Osteoblast (primary cell): Measurements from ENCODE around the gene WHAMM. TPM values are rescaled to one million over a fixed set of nuclear protein-coding genes. Genes with fewer than 3 reads are reported as not detected.

ENCODE experiments used
- DNase-seq: peaks from one replicate; pipeline ENCODE4 v3.0.0; 2011; ENCODE audit warnings: low spot score, mixed read lengths; ENCODE audit not compliant: insufficient read length; ENCODE audit errors: missing footprints
- H2AFZ ChIP-seq: 2 replicates; pipeline ENCODE4 v1.6.0; 2011; ENCODE audit warnings: mild to moderate bottlenecking, low read length
- H3K27ac ChIP-seq: 2 replicates; pipeline ENCODE4 v1.5.1; 2011; ENCODE audit warnings: mild to moderate bottlenecking, low read depth, low read length, moderate library complexity
- H3K27me3 ChIP-seq: 2 replicates; pipeline ENCODE4 v1.6.0; 2012; ENCODE audit warnings: mild to moderate bottlenecking, control low read depth, inconsistent platforms, low read length, moderate library complexity; ENCODE audit not compliant: insufficient read depth
- H3K36me3 ChIP-seq: 2 replicates; pipeline ENCODE4 v1.5.1; 2011; ENCODE audit warnings: mild to moderate bottlenecking, low read length, control low read depth, moderate library complexity; ENCODE audit not compliant: insufficient read depth
- H3K4me1 ChIP-seq: 2 replicates; pipeline ENCODE4 v1.5.1; 2011; ENCODE audit warnings: mild to moderate bottlenecking, low read length, control low read depth, moderate library complexity; ENCODE audit not compliant: insufficient read depth
- H3K4me2 ChIP-seq: 2 replicates; pipeline ENCODE4 v1.6.0; 2011; ENCODE audit warnings: mild to moderate bottlenecking, low read length; ENCODE audit not compliant: insufficient read depth
- H3K4me3 ChIP-seq: fragments of 200-600 bp; sonication (generic); 3 replicates; pipeline ENCODE4 v1.5.1; 2012; ENCODE audit warnings: mild to moderate bottlenecking, low read length, inconsistent platforms; ENCODE audit not compliant: insufficient read depth
- H3K79me2 ChIP-seq: 2 replicates; pipeline ENCODE4 v1.6.0; 2012; ENCODE audit warnings: mild to moderate bottlenecking, low read length, control low read depth, inconsistent platforms; ENCODE audit not compliant: insufficient read depth
- H3K9me3 ChIP-seq: 2 replicates; pipeline ENCODE4 v1.5.1; 2011; ENCODE audit warnings: low read depth, low read length, control low read depth
- H4K20me1 ChIP-seq: 2 replicates; pipeline ENCODE4 v1.6.0; 2012; ENCODE audit warnings: mild to moderate bottlenecking, low read length, control low read depth; ENCODE audit not compliant: insufficient read depth
- total RNA-seq: library from RNA; depleted of rRNA; stranded (reverse); fragments of >200 nt; gene quantifications from 2 replicates; pipeline ENCODE4 v1.2.3, GENCODE V29; 2012
- TF ChIP-seq, protein P1 (sequence below): IDR thresholded peaks from 2 replicates; pipeline ENCODE4 v1.5.1; 2011; ENCODE audit warnings: mild to moderate bottlenecking, low read depth, low read length, moderate library complexity; ENCODE audit errors: extremely low read depth

Gene WHAMM
- total RNA-seq, 1 donor = 8.3 TPM

DNA sequence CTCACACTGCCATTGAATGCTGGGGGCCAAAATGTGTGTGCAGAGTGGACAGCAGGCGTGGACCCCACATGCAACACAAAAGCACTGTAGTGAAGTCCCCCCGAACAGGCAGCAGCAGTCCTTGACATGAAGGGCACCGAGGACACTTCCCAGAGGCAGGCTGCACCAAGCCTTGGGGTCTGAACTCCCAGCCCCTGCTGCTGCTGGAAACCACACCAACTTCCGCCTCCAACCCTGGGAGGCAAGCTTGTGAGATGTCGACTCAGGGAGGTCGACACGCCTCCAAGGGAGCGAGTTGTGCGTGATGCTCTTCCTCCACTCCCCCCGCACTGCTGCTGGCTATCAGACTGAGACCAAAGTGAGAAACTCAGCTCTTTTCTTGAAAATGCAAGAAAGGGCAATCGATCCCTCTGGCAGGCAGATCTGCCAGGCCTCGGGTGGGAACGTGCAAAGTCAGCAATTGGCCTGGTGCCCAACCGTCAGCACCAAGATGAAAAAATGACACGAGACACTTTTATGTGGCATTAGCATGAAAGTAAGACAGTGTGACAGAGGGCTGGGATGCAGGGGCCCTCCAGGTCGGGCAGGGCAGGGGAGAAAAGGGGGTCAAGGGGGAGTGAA, 43.6 kb downstream of the WHAMM start:
- Histone ChIP-seq H2AFZ (no peak overlapping the region), H3K4me2 (no peak overlapping the region), H3K27me3 (no peaks in the 10 kb centered on the region), H3K4me1 (peaks cover 5% of the 10 kb centered on the region), H3K36me3 (no peaks in the 10 kb centered on the region), H3K9me3 (no peaks in the 10 kb centered on the region), H3K4me3 (no peak overlapping the region), H3K27ac (no peak overlapping the region), H4K20me1 (no peaks in the 10 kb centered on the region), H3K79me2 (no peaks in the 10 kb centered on the region)
- TF ChIP-seq, protein P1, sequence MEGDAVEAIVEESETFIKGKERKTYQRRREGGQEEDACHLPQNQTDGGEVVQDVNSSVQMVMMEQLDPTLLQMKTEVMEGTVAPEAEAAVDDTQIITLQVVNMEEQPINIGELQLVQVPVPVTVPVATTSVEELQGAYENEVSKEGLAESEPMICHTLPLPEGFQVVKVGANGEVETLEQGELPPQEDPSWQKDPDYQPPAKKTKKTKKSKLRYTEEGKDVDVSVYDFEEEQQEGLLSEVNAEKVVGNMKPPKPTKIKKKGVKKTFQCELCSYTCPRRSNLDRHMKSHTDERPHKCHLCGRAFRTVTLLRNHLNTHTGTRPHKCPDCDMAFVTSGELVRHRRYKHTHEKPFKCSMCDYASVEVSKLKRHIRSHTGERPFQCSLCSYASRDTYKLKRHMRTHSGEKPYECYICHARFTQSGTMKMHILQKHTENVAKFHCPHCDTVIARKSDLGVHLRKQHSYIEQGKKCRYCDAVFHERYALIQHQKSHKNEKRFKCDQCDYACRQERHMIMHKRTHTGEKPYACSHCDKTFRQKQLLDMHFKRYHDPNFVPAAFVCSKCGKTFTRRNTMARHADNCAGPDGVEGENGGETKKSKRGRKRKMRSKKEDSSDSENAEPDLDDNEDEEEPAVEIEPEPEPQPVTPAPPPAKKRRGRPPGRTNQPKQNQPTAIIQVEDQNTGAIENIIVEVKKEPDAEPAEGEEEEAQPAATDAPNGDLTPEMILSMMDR = no peak
- DNase-seq = no peak

DNA sequence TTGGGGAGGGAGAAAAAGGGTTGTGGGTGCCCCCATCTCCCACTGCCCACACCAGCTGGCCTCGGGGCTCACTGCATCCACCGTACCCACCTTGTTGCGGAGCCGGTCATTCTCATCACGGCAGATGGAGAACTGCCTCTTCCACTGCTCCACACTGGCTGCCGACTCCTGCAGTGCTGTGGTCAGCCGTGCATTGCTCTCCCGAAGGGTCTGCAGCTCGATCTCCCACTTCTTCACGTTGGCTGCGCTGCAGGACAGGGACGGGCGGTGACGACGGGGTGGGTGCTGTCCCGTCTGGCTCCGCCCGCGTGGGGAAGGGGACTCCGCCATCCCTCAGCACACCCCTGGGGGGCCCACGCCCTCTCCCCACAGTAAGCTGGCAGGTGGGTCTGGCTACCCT, 45.1 kb downstream of the WHAMM start:
- H3K9me3 ChIP-seq = no peaks in the 10 kb centered on the region
- no peaks in the 10 kb centered on the region for H4K20me1 ChIP-seq
- no peaks in the 10 kb centered on the region for H3K27me3 ChIP-seq
- TF ChIP-seq, protein P1 = no peak
- H3K27ac ChIP-seq = no peak overlapping the region
- H2AFZ ChIP-seq = no peak overlapping the region
- no peak overlapping the region for H3K4me3 ChIP-seq
- H3K79me2 ChIP-seq = no peaks in the 10 kb centered on the region
- no peak for DNase-seq
- H3K36me3 ChIP-seq = no peaks in the 10 kb centered on the region
- H3K4me2 ChIP-seq = no peak overlapping the region
- peaks cover 5% of the 10 kb centered on the region for H3K4me1 ChIP-seq

DNA sequence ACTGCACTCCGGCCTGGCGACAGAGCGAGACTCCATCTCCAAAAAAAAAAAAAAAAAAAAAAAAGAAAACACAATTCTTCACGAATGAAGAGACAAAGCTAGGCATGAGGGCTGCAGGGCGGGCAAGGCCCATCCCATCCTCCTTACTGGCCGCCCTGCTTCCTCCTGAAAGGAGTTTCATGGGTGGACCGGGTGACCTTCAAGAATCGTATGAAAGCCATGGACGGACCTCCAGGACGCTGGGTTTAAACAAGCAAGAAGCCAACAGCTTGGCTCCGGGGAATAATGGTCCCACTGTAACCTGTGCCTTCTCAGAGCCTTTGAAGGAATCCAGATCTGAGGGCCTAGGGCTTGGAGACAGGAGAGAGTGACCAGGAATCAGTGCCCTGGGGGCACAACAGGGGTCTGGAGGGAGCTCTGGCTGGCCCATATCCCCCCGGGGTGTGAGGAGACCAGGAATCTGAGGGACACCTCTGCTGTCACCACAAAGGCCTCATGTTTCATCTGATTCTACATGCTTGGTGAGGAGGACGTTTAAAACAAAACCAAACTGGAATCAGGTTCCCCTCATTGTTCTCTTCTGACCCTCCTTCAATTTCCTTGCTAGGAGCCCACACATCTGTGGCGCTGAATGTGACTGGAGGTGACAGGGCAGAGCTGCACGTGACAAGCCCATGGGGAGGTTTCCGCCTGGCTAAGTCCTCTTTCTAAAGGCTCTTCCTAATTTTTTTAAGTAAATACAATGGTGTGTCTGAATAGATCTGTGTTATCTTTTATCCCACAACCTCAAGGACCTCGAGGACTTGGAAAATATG, 46.1 kb downstream of the WHAMM start:
- H3K4me3 ChIP-seq = peak overlapping the region; percentile 23
- TF ChIP-seq, protein P1 = no peak
- H4K20me1 ChIP-seq = no peaks in the 10 kb centered on the region
- no peak overlapping the region for H3K27ac ChIP-seq
- H3K9me3 ChIP-seq = no peaks in the 10 kb centered on the region
- H3K27me3 ChIP-seq = no peaks in the 10 kb centered on the region
- H3K4me2 ChIP-seq = peak overlapping the region; percentile 61
- no peak for DNase-seq
- no peaks in the 10 kb centered on the region for H3K79me2 ChIP-seq
- H2AFZ ChIP-seq = peak overlapping the region; percentile 80
- H3K36me3 ChIP-seq = no peaks in the 10 kb centered on the region
- no peaks in the 10 kb centered on the region for H3K4me1 ChIP-seq

DNA sequence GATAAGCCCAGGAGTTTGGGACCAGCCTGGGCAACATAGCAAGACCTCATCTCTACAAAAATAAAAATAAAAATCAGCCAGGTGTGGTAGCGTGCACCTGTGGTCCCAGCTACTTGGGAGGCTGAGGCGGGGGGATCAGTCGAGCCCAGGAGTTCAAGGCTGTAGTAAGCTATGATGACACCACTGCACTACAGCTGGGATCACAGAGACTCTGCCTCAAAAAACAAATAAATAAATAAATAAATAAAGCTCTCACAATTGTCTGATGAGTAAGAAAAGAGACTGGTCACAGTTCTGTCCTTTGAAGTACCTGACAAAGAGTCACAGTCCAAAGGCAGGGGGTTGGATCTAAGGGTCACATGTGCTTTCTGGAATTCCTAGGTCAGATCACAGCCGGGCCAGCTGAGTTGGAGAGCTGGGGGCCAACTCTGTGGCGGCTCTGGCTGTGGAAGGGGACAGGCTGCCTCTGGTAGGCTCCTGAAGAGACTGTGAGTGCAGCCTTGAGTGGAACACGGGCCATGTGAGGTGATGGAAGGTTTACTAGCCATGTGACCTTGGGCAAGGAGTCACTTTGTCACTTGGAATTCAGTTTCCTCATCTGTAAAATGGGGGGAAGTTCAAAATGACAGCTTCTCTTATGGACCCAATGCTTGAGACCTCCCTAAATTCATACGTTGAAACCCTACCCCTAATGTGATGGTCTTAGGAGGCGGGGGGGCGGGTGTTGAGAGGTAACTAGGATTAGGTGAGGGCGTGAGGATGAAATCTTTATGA, 47.2 kb downstream of the WHAMM start:
- no peak for DNase-seq
- Histone ChIP-seq H4K20me1 (no peaks in the 10 kb centered on the region), H3K4me2 (peak overlapping the region; percentile 61), H3K36me3 (no peaks in the 10 kb centered on the region), H3K27me3 (no peaks in the 10 kb centered on the region), H2AFZ (no peak overlapping the region), H3K4me1 (no peaks in the 10 kb centered on the region), H3K79me2 (no peaks in the 10 kb centered on the region), H3K4me3 (no peak overlapping the region), H3K27ac (no peak overlapping the region), H3K9me3 (no peaks in the 10 kb centered on the region)
- TF ChIP-seq, protein P1 = no peak
